PFSK-1 (cell line): Measurements from ENCODE around the gene PTPRA.

Experiments
- FOXP2 ChIP-seq: optimal IDR thresholded peaks from 2 replicates; pipeline ENCODE3; 2011; ENCODE audit warnings: borderline replicate concordance, control low read depth, inconsistent platforms; ENCODE audit not compliant: insufficient read depth; ENCODE audit errors: extremely low read length, extremely low read depth
- POLR2AphosphoS5 ChIP-seq: IDR thresholded peaks from 2 replicates; pipeline ENCODE4 v1.6.1; 2012; ENCODE audit warnings: low read depth, mild to moderate bottlenecking, control low read depth, low read length, moderate library complexity
- REST ChIP-seq, 2 experiments: IDR thresholded peaks; 2 replicates each; pipeline versions ENCODE4 v1.6.1 to v1.8.0; 2011 to 2012; ENCODE audit warnings: low read depth in 2 of 2, low read length in 2 of 2, control low read depth in 1 of 2, inconsistent platforms in 1 of 2, mild to moderate bottlenecking in 1 of 2, moderate library complexity in 1 of 2; ENCODE audit not compliant: insufficient read depth in 1 of 2
- SIN3A ChIP-seq: IDR thresholded peaks from 2 replicates; pipeline ENCODE4 v1.6.1; 2012; ENCODE audit warnings: mild to moderate bottlenecking, low read length, moderate library complexity, borderline replicate concordance; ENCODE audit not compliant: insufficient read depth
- TAF1 ChIP-seq: IDR thresholded peaks from 2 replicates; pipeline ENCODE4 v1.6.1; 2012; ENCODE audit warnings: low read length, control low read depth, borderline replicate concordance; ENCODE audit not compliant: insufficient read depth

GRCh38 chr20:2914160-2914559 lies 40.9 kb downstream of the PTPRA start:
- TF ChIP-seq REST (IDR thresholded peaks at IDR 0.05; ENCODE audit: insufficient read depth in 1 of 2, low read depth in 2 of 2, low read length in 2 of 2), result no peak
- TF ChIP-seq SIN3A, result no peak
- no peak for TF ChIP-seq POLR2AphosphoS5
- no peak for TF ChIP-seq TAF1
- no peak for TF ChIP-seq FOXP2
